Right cardiac atrium (tissue), 5 donors: Measurements from ENCODE around the gene NUDT19. TPM values are rescaled to one million over a fixed set of nuclear protein-coding genes. Genes with fewer than 3 reads are reported as not detected.

ENCODE experiments used
- ATAC-seq, 2 donors: fragments of 200-7000 bp; cut with Tn5 transposase; one replicate each; pipeline versions ENCODE4 v1.8.0 to v1.9.1; 2020; ENCODE audit warnings: moderate library complexity in 2 of 2, mild to moderate bottlenecking in 1 of 2
- DNase-seq, 3 donors: peaks; one replicate each; pipeline ENCODE4 v3.0.0-alpha.2; 2020
- H3K27ac ChIP-seq: one replicate; pipeline ENCODE4 v1.5.1; 2013; ENCODE audit warnings: mild to moderate bottlenecking, low read length, control low read depth, moderate library complexity
- H3K27me3 ChIP-seq: one replicate; pipeline ENCODE4 v1.6.1; 2013; ENCODE audit not compliant: control insufficient read depth, insufficient read depth
- H3K4me1 ChIP-seq: one replicate; pipeline ENCODE4 v1.6.1; 2013; ENCODE audit warnings: low read length; ENCODE audit not compliant: control insufficient read depth, insufficient read depth
- H3K4me3 ChIP-seq: one replicate; pipeline ENCODE4 v1.5.1; 2013; ENCODE audit warnings: low read length, control low read depth
- H3K9me3 ChIP-seq: one replicate; pipeline ENCODE4 v1.6.1; 2013; ENCODE audit warnings: low read length; ENCODE audit not compliant: control insufficient read depth
- WGBS: extraction: QIAGEN DNeasy Blood & Tissue Kit; methylation state at CpG from one replicate; pipeline ENCODE4 v1.1.7; 2013; 5-methylcytosine and 5-hydroxymethylcytosine counted together
- intact Hi-C, 4 donors: fragments of 100-400 bp; cut with DNase I; formaldehyde crosslinking; loops; one replicate each; pipeline versions ENCODE4 v1.11.0 to v1.14.0; 2022 to 2023
- polyA plus RNA-seq: library from polyadenylated mRNA; stranded (reverse); fragments of 200-250 nt; gene quantifications from one replicate; pipeline ENCODE4 v1.2.3, GENCODE V29; 2013
- total RNA-seq, 4 donors: library from RNA; stranded (reverse); fragmentation: NEBNext Ultra II Directional; extraction: Animal tissue kit (Norgen Biotek cat#: 25700); gene quantifications; one replicate each; pipeline ENCODE4 v1.2.1, GENCODE V29; 2021
- donor health status: healthy with polysubstance abuse.
- donor health status: DM: no; HTN: yes; CAD: no.
- donor health status: DM: no; HTN: no; CAD: no.
- donor health status: DM: no; HTN: yes; CAD: no; lungs with severe emphysema.
- donor health status: DM: yes; HTN: yes; CAD: no.

The NUDT19 gene
- total and polyA plus RNA-seq, 5 donors = 9.3 to 16.9 (median 13.2) TPM

DNA sequence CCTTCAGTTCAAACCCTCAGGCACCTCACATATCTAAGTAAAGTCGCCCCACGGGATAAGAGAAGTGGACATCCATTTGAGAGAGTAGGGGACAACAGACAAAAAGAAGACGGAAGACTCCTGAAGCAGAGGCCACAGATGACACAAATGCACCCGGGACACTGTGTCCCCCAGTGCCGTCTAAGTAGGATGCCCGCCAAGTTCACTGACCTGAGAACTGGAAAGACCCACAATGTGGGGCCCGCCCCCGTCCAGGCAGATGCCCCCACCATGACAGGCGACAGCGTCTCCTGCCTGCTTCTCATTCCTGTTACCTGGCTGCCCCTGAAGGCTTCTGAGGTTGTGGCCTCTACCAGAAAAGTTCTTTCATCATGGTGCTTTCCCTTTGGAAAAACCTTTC is 33.5 kb upstream of the NUDT19 start:
- DNase-seq (no peak), ATAC-seq (no peak)
- H3K27me3 ChIP-seq = no peaks in the 10 kb centered on the region
- H3K9me3 ChIP-seq = no peaks in the 10 kb centered on the region
- no peaks in the 10 kb centered on the region for H3K4me1 ChIP-seq
- H3K27ac ChIP-seq = no peak overlapping the region
- intact Hi-C loops = no loop called here
- no peak overlapping the region for H3K4me3 ChIP-seq
- WGBS = 85% methylated on average over 10 of the region's 10 CpGs

DNA sequence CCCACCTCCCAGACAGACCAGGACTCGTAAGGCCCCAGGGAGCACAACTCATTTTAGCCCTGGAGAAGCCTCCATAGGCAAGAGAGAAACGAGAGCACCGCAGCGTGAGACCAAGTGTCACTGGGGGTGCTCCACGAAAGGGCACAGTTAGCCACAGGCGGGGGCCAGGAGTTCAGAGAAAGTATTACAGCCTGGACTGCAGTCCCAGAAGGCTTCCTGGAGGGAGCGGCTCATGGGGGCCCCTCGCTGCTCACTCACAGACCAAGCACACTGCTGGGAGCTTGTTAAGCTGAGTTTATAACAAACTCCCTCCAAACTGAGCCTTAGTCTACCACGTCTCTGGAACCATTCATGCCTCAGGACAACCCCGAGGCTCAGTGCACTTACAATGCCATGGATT is 33.1 kb upstream of the NUDT19 start:
- H3K4me1 ChIP-seq = no peaks in the 10 kb centered on the region
- ATAC-seq (no peak), DNase-seq (no peak)
- no peak overlapping the region for H3K27ac ChIP-seq
- 85% methylated on average over 10 of the region's 10 CpGs for WGBS
- no peak overlapping the region for H3K4me3 ChIP-seq
- intact Hi-C loops = no loop called here
- H3K27me3 ChIP-seq = no peaks in the 10 kb centered on the region
- no peaks in the 10 kb centered on the region for H3K9me3 ChIP-seq

DNA sequence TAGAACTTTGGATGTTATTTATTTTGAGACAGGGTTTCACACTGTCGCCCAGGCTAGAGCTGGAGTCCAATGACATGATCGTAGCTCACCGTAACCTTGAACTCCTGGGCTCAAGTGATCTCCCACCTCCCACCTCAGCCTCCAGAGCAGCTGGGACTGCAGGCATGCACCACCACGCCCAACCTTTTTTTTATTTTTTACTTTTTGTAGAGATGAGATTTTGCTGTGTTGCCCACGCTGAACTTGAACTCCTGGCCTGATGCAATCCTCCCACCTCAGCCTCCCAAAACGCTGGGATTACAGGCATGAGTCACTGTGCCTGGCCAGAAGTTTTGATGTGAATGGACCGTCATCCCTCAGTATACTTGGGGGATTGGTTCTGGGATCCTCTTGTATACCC is 30.3 kb upstream of the NUDT19 start:
- Histone ChIP-seq H3K4me3 (no peak overlapping the region), H3K4me1 (no peaks in the 10 kb centered on the region), H3K9me3 (no peaks in the 10 kb centered on the region), H3K27ac (no peak overlapping the region), H3K27me3 (no peaks in the 10 kb centered on the region)
- intact Hi-C loops = no loop called here
- no peak for ATAC-seq
- no peak for DNase-seq
- 92% methylated on average over 7 of the region's 7 CpGs for WGBS

DNA sequence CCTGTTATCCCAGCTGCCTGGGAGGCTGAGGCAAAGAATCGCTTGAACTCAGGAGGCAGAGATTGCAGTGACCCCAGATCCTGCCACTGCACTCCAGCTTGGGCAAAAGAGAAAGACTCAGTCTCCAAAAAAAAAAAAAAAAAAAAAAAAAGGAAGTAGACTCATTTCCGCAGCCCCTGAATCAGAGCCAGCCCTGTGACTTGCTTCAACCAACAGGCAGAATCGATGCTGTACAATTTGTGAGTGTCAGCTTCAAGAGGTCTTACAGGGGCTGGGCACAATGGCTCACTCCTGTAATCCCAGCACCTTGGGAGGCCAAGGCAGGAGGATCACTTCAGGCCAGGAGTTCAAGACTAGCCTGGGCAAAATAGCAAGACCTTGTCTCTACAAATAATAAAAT is 29.4 kb upstream of the NUDT19 start:
- peak in 1 of 2 donors; percentile 66 for ATAC-seq
- intact Hi-C loops = no loop called here
- no peaks in the 10 kb centered on the region for H3K9me3 ChIP-seq

DNA sequence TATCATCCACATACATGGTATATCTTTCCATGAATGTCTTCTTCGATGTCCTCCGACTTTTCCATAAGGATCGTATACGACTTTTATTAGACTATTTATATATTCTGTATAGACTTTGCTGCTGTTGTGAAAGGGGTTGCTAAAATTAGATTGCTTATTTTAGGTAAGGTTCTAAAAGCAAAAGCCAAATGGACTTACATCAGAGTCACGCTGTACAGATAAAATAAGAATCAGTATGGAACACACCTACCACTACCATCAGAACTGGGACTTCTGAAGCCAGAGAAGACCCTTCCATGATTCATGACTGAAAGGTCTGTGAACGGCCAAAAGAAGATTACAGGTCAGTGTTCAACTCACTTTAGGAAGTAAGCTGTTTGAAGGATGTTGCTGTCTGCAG is 25.5 kb upstream of the NUDT19 start:
- DNase-seq (no peak), ATAC-seq (no peak)
- intact Hi-C loops = no loop called here
- Histone ChIP-seq H3K9me3 (no peaks in the 10 kb centered on the region), H3K4me1 (no peaks in the 10 kb centered on the region), H3K27ac (peak overlapping the region; percentile 51), H3K27me3 (no peaks in the 10 kb centered on the region), H3K4me3 (no peak overlapping the region)
- WGBS = 78% methylated on average over 6 of the region's 6 CpGs

More for the DNA sequence above, 29.4 kb upstream of the NUDT19 start:
- H3K27me3 ChIP-seq = no peaks in the 10 kb centered on the region
- no peak for DNase-seq
- WGBS = 34% methylated on average over 3 of the region's 3 CpGs
- no peak overlapping the region for H3K4me3 ChIP-seq
- H3K4me1 ChIP-seq = no peaks in the 10 kb centered on the region
- no peak overlapping the region for H3K27ac ChIP-seq

DNA sequence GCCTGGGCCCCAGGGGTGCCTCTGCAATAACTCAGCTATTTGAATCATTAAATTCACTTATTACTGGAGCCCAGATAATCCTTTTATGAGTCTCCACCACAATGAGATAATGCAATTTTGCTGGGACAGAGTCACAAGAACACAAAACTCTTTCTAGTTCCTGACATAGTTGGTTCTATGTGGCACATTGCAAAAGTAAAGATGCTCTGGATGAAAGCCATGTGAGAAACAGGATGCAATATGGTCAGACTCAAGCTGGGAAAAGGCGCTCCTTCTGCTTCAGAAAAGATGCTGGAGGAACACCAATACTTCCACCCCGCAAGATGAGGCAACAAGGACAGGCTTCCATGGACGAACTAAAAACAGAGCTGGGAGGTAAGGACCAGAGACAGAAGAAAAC is 22.3 kb upstream of the NUDT19 start:
- H3K4me1 ChIP-seq = peaks cover 4% of the 10 kb centered on the region
- ATAC-seq (no peak), DNase-seq (no peak)
- intact Hi-C loops = no loop called here
- no peak overlapping the region for H3K27ac ChIP-seq
- H3K27me3 ChIP-seq = no peaks in the 10 kb centered on the region
- WGBS = 85% methylated on average over 3 of the region's 3 CpGs
- H3K4me3 ChIP-seq = no peak overlapping the region
- no peaks in the 10 kb centered on the region for H3K9me3 ChIP-seq

DNA sequence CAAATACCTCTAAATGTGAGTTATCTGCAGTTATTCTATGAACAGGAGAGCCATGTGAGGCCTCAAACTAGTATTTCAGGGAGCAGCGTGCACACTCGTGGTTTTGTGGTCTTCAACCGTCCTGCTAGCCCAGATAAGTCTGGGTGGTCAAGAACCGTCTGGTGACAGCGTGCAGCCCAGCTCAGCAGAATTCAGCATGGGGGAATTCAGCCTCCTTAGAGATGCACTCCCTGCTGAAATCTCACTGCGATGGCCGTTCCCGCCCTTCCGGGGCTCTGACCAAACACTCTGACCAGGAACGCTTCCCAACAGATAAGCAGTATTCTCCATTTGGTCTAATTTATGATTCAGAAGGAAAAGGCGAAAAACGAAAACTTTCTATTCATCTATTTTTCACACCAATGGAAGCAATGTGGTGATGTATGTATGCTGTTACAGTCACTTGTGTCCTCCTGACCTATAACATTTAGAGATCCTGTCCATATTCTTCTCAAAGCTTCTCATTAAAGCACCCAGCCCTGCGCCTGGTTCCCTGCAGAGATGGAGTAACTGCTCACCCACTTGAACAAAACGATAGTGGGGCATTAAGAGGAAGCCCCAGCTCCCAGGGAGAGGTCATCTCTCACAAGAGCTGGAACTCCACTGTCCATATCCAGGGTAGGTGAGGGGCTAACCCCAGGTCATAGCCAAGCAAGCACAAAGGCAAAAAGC is 19.6 kb upstream of the NUDT19 start:
- Histone ChIP-seq H3K9me3 (no peaks in the 10 kb centered on the region), H3K4me3 (no peak overlapping the region), H3K27ac (no peak overlapping the region), H3K27me3 (no peaks in the 10 kb centered on the region), H3K4me1 (peaks cover 4% of the 10 kb centered on the region)
- no peak for ATAC-seq
- 73% methylated on average over 14 of the region's 14 CpGs for WGBS
- DNase-seq = no peak
- intact Hi-C loops = no loop called here

DNA sequence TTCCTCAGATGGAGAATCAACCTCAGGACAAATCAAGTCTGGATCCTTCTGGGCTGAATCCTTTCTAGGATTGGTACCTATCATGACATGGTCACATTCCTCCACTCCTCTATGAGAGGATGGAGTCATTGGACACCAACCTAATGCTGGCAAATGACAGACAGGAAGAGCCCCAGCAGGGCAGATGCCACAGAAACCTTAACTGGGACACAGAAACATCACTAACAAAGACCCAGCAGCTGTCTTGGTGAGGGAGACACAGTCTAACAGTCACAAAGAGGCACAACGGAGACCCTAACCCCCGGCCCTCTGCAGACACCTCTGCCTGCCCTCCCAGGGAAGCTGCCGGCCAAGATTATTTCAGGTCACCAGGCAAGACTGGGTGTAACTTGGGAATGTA is 18.8 kb upstream of the NUDT19 start:
- no peaks in the 10 kb centered on the region for H3K9me3 ChIP-seq
- H3K4me3 ChIP-seq = no peak overlapping the region
- H3K27me3 ChIP-seq = no peaks in the 10 kb centered on the region
- H3K4me1 ChIP-seq = peaks cover 4% of the 10 kb centered on the region
- no peak for DNase-seq
- intact Hi-C loops = no loop called here
- ATAC-seq = no peak
- no peak overlapping the region for H3K27ac ChIP-seq
- 81% methylated on average over 3 of the region's 3 CpGs for WGBS

DNA sequence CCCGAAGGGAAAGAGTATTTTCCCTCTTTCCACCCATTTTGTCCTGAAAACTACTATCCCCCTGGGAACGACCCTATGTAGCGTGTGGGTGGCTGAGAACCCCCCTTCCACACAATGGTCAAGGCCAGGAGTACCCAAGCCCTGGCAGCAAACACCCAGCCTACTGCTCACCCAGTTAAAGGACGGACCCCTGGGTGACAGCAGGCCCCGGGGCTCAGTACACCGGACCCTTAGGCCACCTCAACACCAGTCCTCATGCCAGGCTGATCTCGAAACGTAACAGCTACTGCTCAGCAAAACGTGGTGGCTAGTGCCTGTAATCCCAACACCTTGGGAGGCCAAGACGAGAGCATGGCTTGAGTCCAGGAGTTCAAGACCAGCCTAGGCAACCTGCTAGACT is 18.0 kb upstream of the NUDT19 start:
- no peaks in the 10 kb centered on the region for H3K27me3 ChIP-seq
- no peak overlapping the region for H3K27ac ChIP-seq
- intact Hi-C loops = no loop called here
- H3K9me3 ChIP-seq = no peaks in the 10 kb centered on the region
- no peak overlapping the region for H3K4me3 ChIP-seq
- 88% methylated on average over 10 of the region's 10 CpGs for WGBS
- H3K4me1 ChIP-seq = peaks cover 4% of the 10 kb centered on the region
- no peak for ATAC-seq
- no peak for DNase-seq

DNA sequence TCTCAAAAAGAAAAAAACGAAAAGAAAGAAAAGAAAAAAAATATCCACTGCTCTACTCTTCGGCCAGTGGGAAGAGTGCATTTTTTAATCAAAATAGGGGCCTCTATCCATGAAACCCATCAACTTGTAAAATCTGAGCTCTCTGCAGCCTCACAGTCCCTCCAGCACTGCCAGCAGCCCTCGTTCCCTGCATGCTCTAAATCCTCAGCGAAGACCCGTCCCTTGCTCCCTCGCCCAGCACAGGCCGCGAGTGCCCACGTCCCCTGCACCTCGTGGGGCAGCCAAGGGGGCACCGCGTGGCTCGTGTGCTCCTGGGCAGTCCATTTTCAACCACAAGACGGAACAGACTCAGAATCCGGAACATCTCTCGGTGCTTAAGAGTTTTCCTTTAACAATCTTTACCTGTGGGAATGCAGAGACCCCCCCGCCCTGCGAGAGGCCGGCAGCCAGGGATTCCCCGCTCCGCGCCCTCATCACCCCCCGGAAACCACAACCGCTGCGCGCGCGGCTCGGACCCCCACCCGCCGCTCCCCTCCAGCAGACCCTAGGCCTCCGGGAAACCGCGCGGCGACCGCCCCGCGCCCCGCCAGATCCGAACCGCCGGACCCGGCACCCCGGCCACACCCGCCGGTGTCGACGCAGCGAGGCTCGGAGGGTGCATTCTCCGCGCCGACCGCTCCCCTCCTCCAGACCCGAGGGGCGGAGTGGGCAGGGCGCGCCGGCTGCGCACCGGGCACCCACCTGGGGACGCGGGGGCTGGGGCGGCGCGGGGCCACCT is 17.3 kb upstream of the NUDT19 start:
- Histone ChIP-seq H3K27ac (no peak overlapping the region), H3K4me1 (peaks cover 4% of the 10 kb centered on the region), H3K4me3 (peak overlapping the region; percentile 76), H3K27me3 (no peaks in the 10 kb centered on the region), H3K9me3 (no peaks in the 10 kb centered on the region)
- DNase-seq (peak in 1 of 3 donors; percentile 55), ATAC-seq (no peak)
- intact Hi-C loops = no loop called here
- 1% methylated on average over 67 of the region's 67 CpGs for WGBS

DNA sequence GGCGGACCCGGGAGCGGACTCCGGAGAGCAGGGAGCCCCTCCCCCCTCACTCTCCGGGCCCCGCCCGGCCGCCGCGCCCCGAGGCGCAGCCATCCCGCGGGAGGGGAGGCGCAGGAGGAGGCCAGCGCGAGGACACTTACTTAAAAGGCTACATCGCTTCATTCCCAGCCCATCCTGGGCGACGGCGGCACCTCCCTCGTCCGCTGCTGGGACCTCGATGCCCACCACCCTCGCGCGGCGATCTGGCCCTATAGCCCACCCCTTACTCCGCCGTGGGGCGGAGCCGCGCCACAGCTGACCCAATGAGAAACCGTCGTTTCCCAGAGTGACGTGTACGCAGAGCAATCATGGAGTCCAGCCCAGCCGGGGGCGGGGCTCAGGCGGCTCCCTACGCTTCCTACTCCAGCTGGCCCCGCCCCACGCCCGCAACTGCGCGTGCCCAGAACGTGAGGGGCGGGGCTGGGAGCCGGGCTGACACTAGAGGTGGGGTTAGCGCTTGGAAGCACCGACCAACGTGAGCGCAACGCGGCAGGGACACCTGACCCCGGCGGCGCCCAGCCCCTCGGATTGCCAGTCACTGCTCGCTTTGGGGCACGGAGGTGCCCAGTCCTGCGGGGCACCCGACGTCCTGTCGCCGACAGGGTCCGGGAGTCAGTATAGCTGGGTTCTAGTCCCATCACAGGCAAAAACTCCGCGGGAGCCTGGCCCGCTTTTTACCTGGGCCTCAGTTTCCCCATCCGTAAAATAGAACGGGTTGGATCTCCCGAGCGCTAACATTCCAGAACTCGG is 16.5 kb upstream of the NUDT19 start, which contains the start of gene ANKRD27:
ANKRD27 (minus strand) TSS at position 250 of the 789 bp plus-strand sequence. CDS start 16,165 bp downstream, outside the sequence.
- Histone ChIP-seq H3K27me3 (no peaks in the 10 kb centered on the region), H3K27ac (peak within 1 kb of the TSS; percentile 56), H3K4me3 (peak within 1 kb of the TSS; percentile 76), H3K4me1 (peaks cover 4% of the 10 kb centered on the region), H3K9me3 (no peaks in the 10 kb centered on the region)
- DNase-seq = peak; percentile 98 to 100 (median 99)
- intact Hi-C loops = no loop called here
- under 1% methylated on average over 75 of the region's 75 CpGs for WGBS
- ATAC-seq = peak; percentile 97
